Spleen (tissue), 11 donors: Measurements from ENCODE around the gene GRID2. TPM values are rescaled to one million over a fixed set of nuclear protein-coding genes. Genes with fewer than 3 reads are reported as not detected.

Source experiments
- DNase-seq: peaks from one replicate; pipeline ENCODE4 v3.0.0-alpha.2; 2020
- H3K27ac ChIP-seq, 8 donors: fragments of 200-600 bp; sonication (generic) in 7 of 8; 1 replicate in 4 of 8; 2 replicates in 4 of 8; pipeline versions ENCODE4 v1.5.0 to v1.8.0; 2016 to 2021; ENCODE audit warnings: inconsistent platforms in 4 of 8, mild to moderate bottlenecking in 4 of 8, moderate library complexity in 1 of 8
- H3K27me3 ChIP-seq, 7 donors: fragments of 200-600 bp; sonication (generic) in 6 of 7; replicated peaks in 1 of 7; 1 replicate in 4 of 7; 2 replicates in 3 of 7; pipeline versions ENCODE4 v1.5.0 to v1.8.0; 2016 to 2021; ENCODE audit warnings: inconsistent platforms in 3 of 7, mild to moderate bottlenecking in 1 of 7
- H3K36me3 ChIP-seq, 6 donors: fragments of 200-600 bp; sonication (generic) in 5 of 6; 1 replicate in 4 of 6; 2 replicates in 2 of 6; pipeline versions ENCODE4 v1.5.0 to v1.8.0; 2016 to 2021; ENCODE audit warnings: inconsistent platforms in 2 of 6
- H3K4me1 ChIP-seq, 6 donors: fragments of 200-600 bp; sonication (generic) in 5 of 6; 1 replicate in 3 of 6; 2 replicates in 3 of 6; pipeline versions ENCODE4 v1.5.0 to v1.8.0; 2016 to 2021; ENCODE audit warnings: inconsistent platforms in 3 of 6
- H3K4me3 ChIP-seq, 8 donors: fragments of 200-600 bp; sonication (generic) in 7 of 8; 1 replicate in 4 of 8; 2 replicates in 4 of 8; pipeline versions ENCODE4 v1.5.0 to v1.8.0; 2016 to 2021; ENCODE audit warnings: inconsistent platforms in 4 of 8, mild to moderate bottlenecking in 4 of 8, moderate library complexity in 2 of 8
- H3K9me3 ChIP-seq, 8 donors: fragments of 200-600 bp; sonication (generic) in 7 of 8; 1 replicate in 4 of 8; 2 replicates in 4 of 8; pipeline versions ENCODE4 v1.5.0 to v1.8.0; 2016 to 2021; ENCODE audit warnings: inconsistent platforms in 4 of 8
- CTCF ChIP-seq, 11 experiments: fragments of 200-600 bp in 7 of 11; fragments of 450-650 bp in 4 of 11; sonication (generic) in 4 of 11; IDR thresholded peaks in 8 of 11; conservative IDR thresholded peaks in 3 of 11; 1 replicate in 7 of 11; 2 replicates in 4 of 11; pipeline versions ENCODE4 v1.4.0 to v1.8.0; 2016 to 2021; ENCODE audit warnings: antibody characterized with exemption in 11 of 11, inconsistent platforms in 4 of 11, mild to moderate bottlenecking in 1 of 11
- POLR2A ChIP-seq, 3 donors: fragments of 450-650 bp; IDR thresholded peaks; one replicate each; pipeline ENCODE4 v1.5.1; 2017; ENCODE audit warnings: antibody characterized with exemption in 3 of 3, mild to moderate bottlenecking in 1 of 3
- POLR2AphosphoS5 ChIP-seq, 3 donors: sonication (generic); formaldehyde crosslinking; IDR thresholded peaks; one replicate each; pipeline ENCODE4 v1.5.1; 2017; ENCODE audit warnings: antibody characterized with exemption in 3 of 3
- WGBS, 5 donors: extraction: QIAGEN DNeasy Blood & Tissue Kit in 3 of 5; methylation state at CpG; one replicate each; pipeline versions ENCODE4 v1.1.5 to v1.1.7; 2013 to 2018; 5-methylcytosine and 5-hydroxymethylcytosine counted together
- intact Hi-C: fragments of 100-400 bp; cut with DNase I; formaldehyde crosslinking; loops from one replicate; pipeline ENCODE4 v1.15.0; 2023; ENCODE audit warnings: low total_unique reads
- polyA plus RNA-seq, 3 donors: library from polyadenylated mRNA; stranded (reverse); fragments of 200-250 nt; gene quantifications; one replicate each; pipeline ENCODE4 v1.2.1, GENCODE V29; 2013
- total RNA-seq, 7 donors: library from RNA; depleted of rRNA in 3 of 7; stranded (reverse); fragments of >200 nt in 3 of 7; fragmentation: NEBNext Ultra II Directional in 4 of 7; extraction: Animal tissue kit (Norgen Biotek cat#: 25700) in 4 of 7; gene quantifications; one replicate each; pipeline versions ENCODE4 v1.1.0 to v1.2.1, GENCODE V29; 2016 to 2021
- donor health status: healthy with polysubstance abuse.
- donor health status: DM: no; HTN: no; CAD: no; lungs with moderate emphysema.
- donor health status: DM: no; HTN: no; CAD: no.
- donor health status: Bipolar disorder and iron deficiency.
- donor health status: healthy.
- donor health status: DM: no; HTN: no; CAD: no.
- donor health status: DM: yes; HTN: yes; CAD: no.

The GRID2 gene
- total and polyA plus RNA-seq, 10 donors = 0.03 to 0.92 (median 0.22) TPM; not detected in 4

DNA sequence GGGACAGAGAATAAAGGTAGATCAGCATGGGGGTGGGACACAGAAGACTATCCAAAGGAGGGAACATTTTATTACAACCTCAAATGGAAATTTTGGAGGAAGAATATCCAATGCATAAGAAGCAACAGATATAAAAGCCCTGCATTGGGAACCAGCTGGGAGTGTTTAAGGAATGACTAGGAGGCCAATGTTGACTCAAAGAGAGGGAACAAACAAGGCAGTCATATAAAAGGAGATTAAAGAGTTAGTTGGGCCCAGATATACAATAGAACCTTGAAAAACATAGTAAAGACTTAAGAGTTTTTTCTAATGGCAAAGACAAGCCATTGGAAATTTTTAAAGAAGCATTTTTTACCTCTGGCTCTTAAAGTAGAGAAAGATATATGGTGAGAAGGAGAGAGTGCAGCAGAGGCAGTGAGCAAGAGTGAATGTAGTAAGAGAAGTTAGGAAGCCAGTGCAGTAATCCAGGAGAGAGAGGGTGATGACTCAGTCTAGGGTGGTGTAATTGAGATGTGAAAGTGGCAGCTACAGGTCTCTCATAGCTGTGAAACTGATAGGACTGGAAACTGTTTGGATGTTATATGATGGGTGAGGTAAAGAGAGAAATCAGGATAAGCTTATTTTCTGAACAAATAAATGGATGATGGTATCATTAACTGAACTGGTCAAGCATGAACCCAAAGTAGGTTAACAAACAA, 1342.6 kb downstream of the GRID2 start:
- intact Hi-C loops = no loop called here
- DNase-seq = no peak

DNA sequence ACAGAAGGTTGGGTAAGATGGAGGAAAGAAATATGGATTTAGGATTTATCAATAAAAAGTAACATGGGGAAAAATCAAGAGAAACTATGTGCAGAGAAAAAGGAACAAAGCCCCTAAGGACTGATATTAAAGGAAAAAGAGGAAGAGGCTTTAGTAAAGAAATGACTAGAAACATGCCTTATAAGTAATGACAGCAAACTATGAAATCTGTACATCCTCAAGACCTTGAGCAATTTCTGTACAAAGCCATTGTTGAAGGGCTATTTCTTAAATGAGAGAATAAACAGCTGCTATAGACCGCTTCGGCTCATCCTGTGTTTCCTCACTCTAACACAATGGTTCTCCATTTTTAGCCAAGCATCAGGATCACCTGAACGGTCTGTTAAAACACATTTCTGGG, 1344.5 kb downstream of the GRID2 start:
- no peak overlapping the region for H3K27ac ChIP-seq
- no peaks in the 10 kb centered on the region for H3K4me1 ChIP-seq
- DNase-seq = no peak
- intact Hi-C loops = no loop called here
- TF ChIP-seq POLR2AphosphoS5 (IDR thresholded peaks at IDR 0.05) = no peak
- no peak for TF ChIP-seq CTCF (IDR thresholded peaks at IDR 0.05 in 8 of 11, conservative IDR thresholded peaks at IDR 0.05 in 3 of 11)
- TF ChIP-seq POLR2A (IDR thresholded peaks at IDR 0.05) = no peak
- no peak overlapping the region for H3K4me3 ChIP-seq
- H3K36me3 ChIP-seq = no peaks in the 10 kb centered on the region
- H3K27me3 ChIP-seq = no peaks in the 10 kb centered on the region
- H3K9me3 ChIP-seq = peaks cover 0 to 13% (median 0%) of the 10 kb centered on the region in 8 donors
- 71 to 92% (median 81%) methylated on average over 3 of the region's 3 CpGs for WGBS, 5 donors

More for the DNA sequence above, 1342.6 kb downstream of the GRID2 start:
- H3K36me3 ChIP-seq = no peaks in the 10 kb centered on the region
- no peaks in the 10 kb centered on the region for H3K27me3 ChIP-seq
- H3K9me3 ChIP-seq = peaks cover 0 to 13% (median 0%) of the 10 kb centered on the region in 8 donors
- H3K4me1 ChIP-seq = no peaks in the 10 kb centered on the region
- no peak overlapping the region for H3K4me3 ChIP-seq
- no peak overlapping the region for H3K27ac ChIP-seq
- TF ChIP-seq POLR2AphosphoS5 (IDR thresholded peaks at IDR 0.05) (no peak), CTCF (IDR thresholded peaks at IDR 0.05 in 8 of 11, conservative IDR thresholded peaks at IDR 0.05 in 3 of 11) (no peak), POLR2A (IDR thresholded peaks at IDR 0.05) (no peak)

- Histone ChIP-seq H3K36me3 (no peaks in the 10 kb centered on the region), H3K9me3 (peaks cover 0 to 6% (median 0%) of the 10 kb centered on the region in 8 donors), H3K4me1 (no peaks in the 10 kb centered on the region), H3K27me3 (no peaks in the 10 kb centered on the region), H3K27ac (no peak overlapping the region), H3K4me3 (no peak overlapping the region)
- no peak for DNase-seq
- no peak for TF ChIP-seq POLR2AphosphoS5 (IDR thresholded peaks at IDR 0.05)
- TF ChIP-seq CTCF (IDR thresholded peaks at IDR 0.05 in 8 of 11, conservative IDR thresholded peaks at IDR 0.05 in 3 of 11) = no peak
- no peak for TF ChIP-seq POLR2A (IDR thresholded peaks at IDR 0.05)
- intact Hi-C loops = no loop called here
Measured at GRCh38 chr4:93649828-93650227, 1346.1 kb downstream of the GRID2 start.

DNA sequence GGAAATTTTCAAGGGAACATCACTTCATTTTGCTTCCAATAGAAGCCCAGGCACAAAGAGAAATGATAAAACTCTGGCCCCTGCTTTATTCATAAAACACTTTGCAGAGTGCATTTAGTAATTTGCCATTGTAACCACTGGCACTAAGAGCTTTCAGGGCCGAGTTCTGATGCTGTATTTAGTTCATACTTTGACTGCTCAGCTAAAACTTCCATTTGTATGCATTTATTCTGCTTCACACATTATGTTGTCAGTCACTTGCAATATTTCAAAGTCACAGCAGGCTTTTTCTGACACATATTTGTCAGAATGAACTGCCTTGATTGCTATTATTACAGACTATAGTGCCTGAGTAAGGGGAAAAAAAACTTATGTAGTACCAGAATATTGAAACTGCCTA, 1350.4 kb downstream of the GRID2 start:
- H3K4me3 ChIP-seq = no peak overlapping the region
- H3K27me3 ChIP-seq = no peaks in the 10 kb centered on the region
- H3K36me3 ChIP-seq = no peaks in the 10 kb centered on the region
- 45 to 61% (median 56%) methylated on average over 1 of the region's 1 CpG for WGBS, 5 donors
- intact Hi-C loops = no loop called here
- no peaks in the 10 kb centered on the region for H3K9me3 ChIP-seq
- TF ChIP-seq CTCF (IDR thresholded peaks at IDR 0.05 in 8 of 11, conservative IDR thresholded peaks at IDR 0.05 in 3 of 11) = no peak
- TF ChIP-seq POLR2A (IDR thresholded peaks at IDR 0.05) = no peak
- no peak for TF ChIP-seq POLR2AphosphoS5 (IDR thresholded peaks at IDR 0.05)
- no peaks in the 10 kb centered on the region for H3K4me1 ChIP-seq
- no peak overlapping the region for H3K27ac ChIP-seq
- DNase-seq = no peak
